Fibroblast of lung (primary cell): Measurements from ENCODE around the gene PRR20B. TPM values are rescaled to one million over a fixed set of nuclear protein-coding genes. Genes with fewer than 3 reads are reported as not detected.
"Not testable (repeated sequence)": the region's sequence is repeated elsewhere in the genome, so short reads cannot be mapped to it uniquely, and the experiment has no call there.

Source experiments
- DNase-seq, 2 donors: peaks; one replicate each; pipeline versions ENCODE4 v3.0.0 to v3.0.0-alpha.2; 2010; ENCODE audit warnings: low read depth in 2 of 2
- H2AFZ ChIP-seq: 2 replicates; pipeline ENCODE4 v1.5.1; 2012; ENCODE audit warnings: low read length, control low read depth, inconsistent platforms
- H3K27ac ChIP-seq: 2 replicates; pipeline ENCODE4 v1.5.1; 2011; ENCODE audit warnings: low read length, control low read depth; ENCODE audit not compliant: insufficient read depth
- H3K27me3 ChIP-seq: 2 replicates; pipeline ENCODE4 v1.5.1; 2011; ENCODE audit warnings: mild to moderate bottlenecking, low read length; ENCODE audit not compliant: control insufficient read depth, insufficient read depth
- H3K36me3 ChIP-seq: 2 replicates; pipeline ENCODE4 v1.5.1; 2011; ENCODE audit warnings: low read length; ENCODE audit not compliant: control insufficient read depth, insufficient read depth
- H3K4me1 ChIP-seq: 2 replicates; pipeline ENCODE4 v1.5.1; 2011; ENCODE audit warnings: low read length; ENCODE audit not compliant: control insufficient read depth, insufficient read depth; ENCODE audit errors: extremely low read depth
- H3K4me2 ChIP-seq: 2 replicates; pipeline ENCODE4 v1.5.1; 2011; ENCODE audit warnings: low read length, control low read depth; ENCODE audit not compliant: insufficient read depth; ENCODE audit errors: extremely low read depth
- H3K4me3 ChIP-seq, 4 experiments: fragments of 200-600 bp in 1 of 4; sonication (generic) in 1 of 4; replicated peaks in 1 of 4; 2 replicates each; pipeline ENCODE4 v1.5.1; 2011 to 2016; ENCODE audit warnings: low read length in 4 of 4, low read depth in 3 of 4, mild to moderate bottlenecking in 3 of 4, control low read depth in 2 of 4, inconsistent platforms in 1 of 4, mixed read lengths in 1 of 4; ENCODE audit not compliant: insufficient read depth in 1 of 4; ENCODE audit errors: control extremely low read depth in 1 of 4
- H3K79me2 ChIP-seq: 2 replicates; pipeline ENCODE4 v1.5.1; 2012; ENCODE audit warnings: mild to moderate bottlenecking, low read length, inconsistent platforms; ENCODE audit not compliant: control insufficient read depth, insufficient read depth
- H3K9ac ChIP-seq: 2 replicates; pipeline ENCODE4 v1.5.1; 2011; ENCODE audit warnings: mild to moderate bottlenecking, low read length, control low read depth; ENCODE audit not compliant: insufficient read depth
- H3K9me3 ChIP-seq: 2 replicates; pipeline ENCODE4 v1.5.1; 2012; ENCODE audit warnings: low read depth, low read length; ENCODE audit not compliant: control insufficient read depth, insufficient read depth
- H4K20me1 ChIP-seq: 2 replicates; pipeline ENCODE4 v1.5.1; 2011; ENCODE audit warnings: low read length; ENCODE audit not compliant: control insufficient read depth, insufficient read depth; ENCODE audit errors: extremely low read depth
- CTCF ChIP-seq, 2 donors: IDR thresholded peaks in 1 of 2; conservative IDR thresholded peaks in 1 of 2; 1 replicate in 1 of 2; 2 replicates in 1 of 2; pipeline ENCODE4 v1.5.1; 2011 to 2012; ENCODE audit warnings: low read length in 2 of 2, control low read depth in 1 of 2, inconsistent platforms in 1 of 2, low read depth in 1 of 2, mild to moderate bottlenecking in 1 of 2
- EZH2 ChIP-seq: IDR thresholded peaks from 2 replicates; pipeline ENCODE4 v1.5.1; 2012; ENCODE audit warnings: low read length, control low read depth, mild to moderate bottlenecking; ENCODE audit errors: missing control alignments
- polyA minus RNA-seq: library from RNA; depleted of rRNA, polyadenylated mRNA; stranded (reverse); fragments of >200 nt; gene quantifications from 2 replicates; pipeline ENCODE4 v1.2.3, GENCODE V29; 2011; ENCODE audit warnings: low replicate concordance
- polyA plus RNA-seq, 2 donors: library from polyadenylated mRNA; depleted of rRNA in 1 of 2; stranded (reverse) in 1 of 2; unstranded in 1 of 2; fragments of >200 nt; gene quantifications; 2 replicates each; pipeline ENCODE4 v1.2.1, GENCODE V29; 2011 to 2012; ENCODE audit warnings: missing spikeins in 1 of 2
- total RNA-seq: library from RNA; depleted of rRNA; stranded (reverse); fragments of >200 nt; gene quantifications from 2 replicates; pipeline ENCODE4 v1.2.1, GENCODE V29; 2014

The PRR20B gene
- total RNA-seq: not detected in 2 replicates
- not detected in 2 replicates for polyA plus RNA-seq
- polyA plus RNA-seq (2012): not detected in 2 replicates
- not detected in 2 replicates for polyA minus RNA-seq

- H3K4me2 ChIP-seq, H3K36me3 ChIP-seq, H3K4me1 ChIP-seq, H3K9ac ChIP-seq, H2AFZ ChIP-seq, H3K79me2 ChIP-seq, H3K27me3 ChIP-seq, H3K27ac ChIP-seq, H4K20me1 ChIP-seq, H3K9me3 ChIP-seq, H3K4me3 ChIP-seq, DNase-seq: not testable (repeated sequence)
Measured at GRCh38 chr13:57147188-57147587, at the start of gene PRR20B. TSS of gene PRR20B (plus strand) at chr13:57147488. CDS start at chr13:57147875, 387 bp downstream.

- H3K79me2 ChIP-seq: no peaks in the 10 kb centered on the region
- H3K27ac ChIP-seq: no peak overlapping the region
- H3K36me3 ChIP-seq: no peaks in the 10 kb centered on the region
- no peak for DNase-seq
- H3K9me3 ChIP-seq: no peaks in the 10 kb centered on the region
- no peak overlapping the region for H2AFZ ChIP-seq
- H3K4me1 ChIP-seq: no peaks in the 10 kb centered on the region
- no peak overlapping the region for H3K4me3 ChIP-seq
- no peak overlapping the region for H3K4me2 ChIP-seq
- no peak overlapping the region for H3K9ac ChIP-seq
- TF ChIP-seq CTCF (conservative IDR thresholded peaks at IDR 0.05 in 1 of 2, IDR thresholded peaks at IDR 0.05 in 1 of 2; ENCODE audit: low read depth in 1 of 2, low read length in 2 of 2): no peak
- TF ChIP-seq EZH2: no peak
- H3K27me3 ChIP-seq: no peaks in the 10 kb centered on the region
- H4K20me1 ChIP-seq: no peaks in the 10 kb centered on the region
Measured at GRCh38 chr13:57114945-57115344, 32.3 kb upstream of the PRR20B start.

- Histone ChIP-seq H3K27ac (no peak overlapping the region), H2AFZ (no peak overlapping the region), H3K36me3 (no peaks in the 10 kb centered on the region), H3K79me2 (no peaks in the 10 kb centered on the region), H3K4me1 (no peaks in the 10 kb centered on the region), H3K9ac (no peak overlapping the region), H3K4me2 (no peak overlapping the region), H3K4me3 (no peak overlapping the region), H3K9me3 (no peaks in the 10 kb centered on the region), H4K20me1 (no peaks in the 10 kb centered on the region), H3K27me3 (no peaks in the 10 kb centered on the region)
- no peak for TF ChIP-seq EZH2
- DNase-seq: peak; percentile 3 to 31
Measured at GRCh38 chr13:57123681-57124080, 23.6 kb upstream of the PRR20B start.

- Histone ChIP-seq H3K36me3 (no peaks in the 10 kb centered on the region), H3K79me2 (no peaks in the 10 kb centered on the region), H4K20me1 (no peaks in the 10 kb centered on the region), H3K27me3 (no peaks in the 10 kb centered on the region), H3K4me2 (no peak overlapping the region), H2AFZ (no peak overlapping the region), H3K4me3 (no peak overlapping the region), H3K9ac (no peak overlapping the region), H3K4me1 (no peaks in the 10 kb centered on the region), H3K9me3 (no peaks in the 10 kb centered on the region), H3K27ac (no peak overlapping the region)
- DNase-seq: no peak
- TF ChIP-seq EZH2 (no peak), CTCF (conservative IDR thresholded peaks at IDR 0.05 in 1 of 2, IDR thresholded peaks at IDR 0.05 in 1 of 2; ENCODE audit: low read depth in 1 of 2, low read length in 2 of 2) (no peak)
Measured at GRCh38 chr13:57128909-57129308, 18.4 kb upstream of the PRR20B start.
